SK-N-SH (cell line): ENCODE measurements around the gene SLC24A4. TPM values are rescaled to one million over a fixed set of nuclear protein-coding genes. Genes with fewer than 3 reads are reported as not detected.

ENCODE experiments used
- CTCF ChIA-PET: fragments of 300-600, 350-600 bp; formaldehyde crosslinking; extraction: SDS; loops from one replicate; lab custom pipeline; 2021; lab: Yijun Ruan, JAX
- POLR2A ChIA-PET: fragments of 350-600 bp; sonication (Branson Sonifier 250); formaldehyde crosslinking; extraction: SDS; loops from one replicate; lab custom pipeline; 2020; ENCODE audit warnings: antibody characterized with exemption, inconsistent platforms; lab: Yijun Ruan, JAX
- DNase-seq: peaks from one replicate; pipeline ENCODE4 v3.0.0; 2012
- H2AFZ ChIP-seq: fragments of 200-600 bp; sonication (generic); 2 replicates; pipeline ENCODE4 v1.8.1; 2016; ENCODE audit warnings: antibody characterized with exemption, mild to moderate bottlenecking, low read depth
- H3F3A ChIP-seq: fragments of 200-600 bp; sonication (generic); replicated peaks from 2 replicates; pipeline ENCODE3; 2016; ENCODE audit warnings: antibody characterized with exemption, mild to moderate bottlenecking; ENCODE audit not compliant: insufficient read depth
- H3K27ac ChIP-seq, 2 experiments: fragments of 200-500 bp in 1 of 2; fragments of 200-600 bp in 1 of 2; sonication (Bioruptor generic) in 1 of 2; sonication (generic), shearing (Covaris generic) in 1 of 2; 2 replicates each; pipeline versions ENCODE4 v1.5.1 to v1.6.1; 2014 to 2016; ENCODE audit warnings: low read depth in 2 of 2, inconsistent platforms in 1 of 2, low read length in 1 of 2, mild to moderate bottlenecking in 1 of 2, mixed read lengths in 1 of 2
- H3K27me3 ChIP-seq: fragments of 200-600 bp; sonication (generic), shearing (Covaris generic); 2 replicates; pipeline ENCODE4 v1.6.1; 2016; ENCODE audit warnings: mixed run types; ENCODE audit not compliant: insufficient read depth
- H3K36me3 ChIP-seq, 2 experiments: fragments of 200-500 bp in 1 of 2; fragments of 200-600 bp in 1 of 2; sonication (Bioruptor generic) in 1 of 2; sonication (generic) in 1 of 2; replicated peaks in 1 of 2; 2 replicates each; pipeline versions ENCODE3 to v1.5.1; 2014 to 2016; ENCODE audit warnings: low read length in 1 of 2, mild to moderate bottlenecking in 1 of 2; ENCODE audit not compliant: insufficient read depth in 2 of 2, control insufficient read depth in 1 of 2
- H3K4me1 ChIP-seq, 2 experiments: fragments of 200-500 bp in 1 of 2; fragments of 200-600 bp in 1 of 2; sonication (Bioruptor generic) in 1 of 2; sonication (generic), shearing (Covaris generic) in 1 of 2; 2 replicates each; pipeline versions ENCODE4 v1.5.1 to v1.6.1; 2014 to 2016; ENCODE audit warnings: low read depth in 1 of 2, low read length in 1 of 2, mixed run types in 1 of 2; ENCODE audit not compliant: insufficient read depth in 2 of 2, control insufficient read depth in 1 of 2
- H3K4me2 ChIP-seq: fragments of 200-600 bp; sonication (generic), shearing (Covaris generic); 2 replicates; pipeline ENCODE4 v1.6.1; 2017; ENCODE audit warnings: mixed run types
- H3K4me3 ChIP-seq, 2 experiments: fragments of 200-500 bp in 1 of 2; fragments of 200-600 bp in 1 of 2; sonication (Bioruptor generic) in 1 of 2; sonication (generic), shearing (Covaris generic) in 1 of 2; 2 replicates each; pipeline versions ENCODE4 v1.5.1 to v1.8.1; 2014 to 2016; ENCODE audit warnings: low read depth in 2 of 2, inconsistent platforms in 1 of 2, low read length in 1 of 2, mild to moderate bottlenecking in 1 of 2, mixed read lengths in 1 of 2, moderate library complexity in 1 of 2
- H3K79me2 ChIP-seq: fragments of 200-600 bp; sonication (generic); 2 replicates; pipeline ENCODE4 v1.8.1; 2017; ENCODE audit warnings: mild to moderate bottlenecking; ENCODE audit not compliant: insufficient read depth
- H3K9ac ChIP-seq: fragments of 200-600 bp; sonication (generic); 2 replicates; pipeline ENCODE4 v1.6.1; 2017; ENCODE audit warnings: mixed run types
- H3K9me2 ChIP-seq: fragments of 200-600 bp; sonication (generic); 2 replicates; pipeline ENCODE4 v1.6.1; 2017; ENCODE audit warnings: mixed run types
- H3K9me3 ChIP-seq: fragments of 200-600 bp; sonication (generic); 2 replicates; pipeline ENCODE4 v1.6.1; 2017; ENCODE audit warnings: mixed run types, mild to moderate bottlenecking, moderate library complexity
- H4K20me1 ChIP-seq: fragments of 200-600 bp; sonication (generic); 2 replicates; pipeline ENCODE4 v1.6.1; 2017; ENCODE audit warnings: mild to moderate bottlenecking, mixed run types; ENCODE audit not compliant: insufficient read depth
- EP300 ChIP-seq, 2 experiments: IDR thresholded peaks; 2 replicates each; pipeline versions ENCODE4 v1.4.0 to v1.6.1; 2012; ENCODE audit warnings: borderline replicate concordance in 1 of 2, low read depth in 1 of 2, low read length in 1 of 2
- EZH2phosphoT487 ChIP-seq: fragments of 200-600 bp; sonication (generic); IDR thresholded peaks from 2 replicates; pipeline ENCODE4 v1.6.1; 2017; ENCODE audit warnings: low read depth, mixed run types, mild to moderate bottlenecking, antibody characterized with exemption, moderate library complexity, borderline replicate concordance
- FOXJ3 ChIP-seq: sonication (generic); formaldehyde crosslinking; IDR thresholded peaks from 2 replicates; pipeline ENCODE4 v1.5.1; 2020; ENCODE audit warnings: mild to moderate bottlenecking, missing genetic modification reagents
- GABPA ChIP-seq: IDR thresholded peaks from 2 replicates; pipeline ENCODE4 v1.4.0; 2012; ENCODE audit warnings: low read depth, mild to moderate bottlenecking
- JUND ChIP-seq: IDR thresholded peaks from 2 replicates; pipeline ENCODE4 v1.4.0; 2012
- MEF2A ChIP-seq: IDR thresholded peaks from 2 replicates; pipeline ENCODE4 v1.4.0; 2012; ENCODE audit warnings: low read depth, borderline replicate concordance
- MXI1 ChIP-seq: IDR thresholded peaks from 2 replicates; pipeline ENCODE4 v1.6.1; 2012; ENCODE audit warnings: mild to moderate bottlenecking, low read depth, low read length, improper control_type of control experiment
- NFIC ChIP-seq: IDR thresholded peaks from 2 replicates; pipeline ENCODE4 v1.4.0; 2012; ENCODE audit warnings: borderline replicate concordance
- POLR2AphosphoS5 ChIP-seq: IDR thresholded peaks from 2 replicates; pipeline ENCODE4 v1.6.1; 2012; ENCODE audit warnings: low read depth, low read length
- RAD21 ChIP-seq: IDR thresholded peaks from 2 replicates; pipeline ENCODE4 v1.6.1; 2012; ENCODE audit warnings: mild to moderate bottlenecking, low read length
- RCOR1 ChIP-seq: fragments of 150-350 bp; IDR thresholded peaks from 2 replicates; pipeline ENCODE4 v1.6.1; 2017; ENCODE audit warnings: antibody characterized with exemption, low read length
- RFX5 ChIP-seq: IDR thresholded peaks from 2 replicates; pipeline ENCODE4 v1.6.1; 2012; ENCODE audit warnings: mild to moderate bottlenecking, improper control_type of control experiment, low read length
- RXRA ChIP-seq: IDR thresholded peaks from 2 replicates; pipeline ENCODE4 v1.4.0; 2012; ENCODE audit warnings: low read depth, mild to moderate bottlenecking, borderline replicate concordance
- SMC3 ChIP-seq: IDR thresholded peaks from 2 replicates; pipeline ENCODE4 v1.6.1; 2012; ENCODE audit warnings: low read depth, low read length, improper control_type of control experiment
- WGBS: methylation state at CpG from one replicate; pipeline ENCODE4 v1.1.6; 2017; ENCODE audit warnings: low lambda C conversion rate; 5-methylcytosine and 5-hydroxymethylcytosine counted together
- polyA plus RNA-seq, 3 experiments: library from polyadenylated mRNA; depleted of rRNA; stranded (reverse); fragments of >200 nt; gene quantifications; 2 replicates each; pipeline ENCODE4 v1.2.3, GENCODE V29; 2012
- TF ChIP-seq, protein P1 (sequence below): IDR thresholded peaks from 2 replicates; pipeline ENCODE4 v1.4.0; 2012; ENCODE audit warnings: low read depth, borderline replicate concordance
- TF ChIP-seq, protein P2 (sequence below): IDR thresholded peaks from 2 replicates; pipeline ENCODE4; 2012
- TF ChIP-seq, protein P3 (sequence below): IDR thresholded peaks from 2 replicates; pipeline ENCODE4 v1.4.0; 2012; ENCODE audit warnings: low read depth
- TF ChIP-seq, protein P4 (sequence below): IDR thresholded peaks from 2 replicates; pipeline ENCODE4 v1.6.1; 2012; ENCODE audit warnings: mild to moderate bottlenecking, low read depth, low read length, moderate library complexity

SLC24A4 gene
- polyA plus RNA-seq, 1 of the 3 experiments (the other 2 are of a cell fraction): 0.07 TPM

DNA sequence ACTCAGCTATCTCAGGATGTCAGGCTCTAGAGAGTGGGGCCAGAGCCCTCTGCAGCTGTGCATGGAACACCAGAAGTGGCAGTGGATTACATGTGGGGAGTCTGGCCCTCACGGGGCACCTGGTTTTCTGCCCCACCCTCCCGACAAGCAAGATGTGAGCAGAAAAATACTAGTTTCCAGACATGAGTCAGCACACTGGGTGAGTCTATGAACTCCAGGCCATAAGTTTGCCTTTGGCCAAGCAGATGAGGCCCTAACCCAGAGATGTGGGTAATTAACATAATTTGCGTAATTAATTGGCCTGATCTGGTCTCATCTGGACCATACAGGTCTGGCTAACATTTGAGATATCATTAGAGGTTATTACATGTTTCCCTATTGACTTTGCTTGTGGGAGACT lies 37.7 kb upstream of the SLC24A4 start:
- Histone ChIP-seq H3K9ac (no peak overlapping the region), H3K4me2 (no peak overlapping the region), H4K20me1 (no peaks in the 10 kb centered on the region), H2AFZ (no peak overlapping the region), H3K27ac (no peak overlapping the region), H3F3A (no peaks in the 10 kb centered on the region), H3K9me3 (no peaks in the 10 kb centered on the region), H3K4me1 (no peaks in the 10 kb centered on the region), H3K9me2 (no peaks in the 10 kb centered on the region), H3K79me2 (no peaks in the 10 kb centered on the region), H3K27me3 (peaks cover 38% of the 10 kb centered on the region), H3K4me3 (no peak overlapping the region), H3K36me3 (no peaks in the 10 kb centered on the region)
- DNase-seq: no peak
- ChIA-PET CTCF (no interaction called here), POLR2A (no interaction called here)
- 0% methylated on average over 2 of the region's 3 CpGs for WGBS
- TF ChIP-seq RFX5 (no peak), SMC3 (no peak), FOXJ3 (CRISPR knock-in tag) (no peak), EP300 (IDR thresholded peaks at IDR 0.05; ENCODE audit: borderline replicate concordance in 1 of 2, low read depth in 1 of 2, low read length in 1 of 2) (no peak), JUND (no peak), POLR2AphosphoS5 (no peak)
- TF ChIP-seq, protein P1, sequence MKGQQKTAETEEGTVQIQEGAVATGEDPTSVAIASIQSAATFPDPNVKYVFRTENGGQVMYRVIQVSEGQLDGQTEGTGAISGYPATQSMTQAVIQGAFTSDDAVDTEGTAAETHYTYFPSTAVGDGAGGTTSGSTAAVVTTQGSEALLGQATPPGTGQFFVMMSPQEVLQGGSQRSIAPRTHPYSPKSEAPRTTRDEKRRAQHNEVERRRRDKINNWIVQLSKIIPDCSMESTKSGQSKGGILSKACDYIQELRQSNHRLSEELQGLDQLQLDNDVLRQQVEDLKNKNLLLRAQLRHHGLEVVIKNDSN: no peak
- TF ChIP-seq, protein P2, sequence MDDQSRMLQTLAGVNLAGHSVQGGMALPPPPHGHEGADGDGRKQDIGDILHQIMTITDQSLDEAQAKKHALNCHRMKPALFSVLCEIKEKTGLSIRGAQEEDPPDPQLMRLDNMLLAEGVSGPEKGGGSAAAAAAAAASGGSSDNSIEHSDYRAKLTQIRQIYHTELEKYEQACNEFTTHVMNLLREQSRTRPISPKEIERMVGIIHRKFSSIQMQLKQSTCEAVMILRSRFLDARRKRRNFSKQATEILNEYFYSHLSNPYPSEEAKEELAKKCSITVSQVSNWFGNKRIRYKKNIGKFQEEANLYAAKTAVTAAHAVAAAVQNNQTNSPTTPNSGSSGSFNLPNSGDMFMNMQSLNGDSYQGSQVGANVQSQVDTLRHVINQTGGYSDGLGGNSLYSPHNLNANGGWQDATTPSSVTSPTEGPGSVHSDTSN: no peak

DNA sequence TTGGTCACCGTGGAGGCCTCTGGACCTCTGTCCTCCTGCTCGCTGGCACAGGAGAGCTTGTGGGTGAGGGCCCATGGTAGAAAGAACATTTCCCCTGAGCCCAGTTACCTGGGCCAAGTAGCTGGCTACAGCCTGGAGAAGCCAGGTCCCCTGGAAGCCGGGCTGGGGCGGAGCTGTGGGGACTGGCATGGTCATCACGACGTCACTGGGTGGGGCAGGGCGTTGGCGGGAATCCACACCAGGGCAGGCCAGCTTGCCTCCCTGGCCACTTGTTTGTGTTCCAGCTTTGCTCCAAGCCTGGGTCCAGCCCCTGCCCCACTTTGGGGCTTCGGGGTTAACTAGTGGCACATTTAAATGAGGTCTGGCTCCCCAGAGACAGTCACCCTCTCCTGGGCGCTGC lies 35.0 kb upstream of the SLC24A4 start:
- CTCF ChIA-PET: no interaction called here
- TF ChIP-seq RAD21: no peak
- TF ChIP-seq MXI1: no peak
- no peak overlapping the region for H3K4me2 ChIP-seq
- H3F3A ChIP-seq: no peaks in the 10 kb centered on the region
- POLR2A ChIA-PET: no interaction called here
- H4K20me1 ChIP-seq: no peaks in the 10 kb centered on the region
- H3K4me3 ChIP-seq: no peak overlapping the region
- no peak overlapping the region for H3K9ac ChIP-seq
- H3K9me2 ChIP-seq: no peaks in the 10 kb centered on the region
- H3K27me3 ChIP-seq: peaks cover 53% of the 10 kb centered on the region
- H3K9me3 ChIP-seq: no peaks in the 10 kb centered on the region
- 8% methylated on average over 4 of the region's 10 CpGs for WGBS
- no peak overlapping the region for H2AFZ ChIP-seq
- H3K36me3 ChIP-seq: no peaks in the 10 kb centered on the region
- no peak for DNase-seq
- H3K79me2 ChIP-seq: no peaks in the 10 kb centered on the region
- H3K4me1 ChIP-seq: no peaks in the 10 kb centered on the region
- H3K27ac ChIP-seq: no peak overlapping the region

DNA sequence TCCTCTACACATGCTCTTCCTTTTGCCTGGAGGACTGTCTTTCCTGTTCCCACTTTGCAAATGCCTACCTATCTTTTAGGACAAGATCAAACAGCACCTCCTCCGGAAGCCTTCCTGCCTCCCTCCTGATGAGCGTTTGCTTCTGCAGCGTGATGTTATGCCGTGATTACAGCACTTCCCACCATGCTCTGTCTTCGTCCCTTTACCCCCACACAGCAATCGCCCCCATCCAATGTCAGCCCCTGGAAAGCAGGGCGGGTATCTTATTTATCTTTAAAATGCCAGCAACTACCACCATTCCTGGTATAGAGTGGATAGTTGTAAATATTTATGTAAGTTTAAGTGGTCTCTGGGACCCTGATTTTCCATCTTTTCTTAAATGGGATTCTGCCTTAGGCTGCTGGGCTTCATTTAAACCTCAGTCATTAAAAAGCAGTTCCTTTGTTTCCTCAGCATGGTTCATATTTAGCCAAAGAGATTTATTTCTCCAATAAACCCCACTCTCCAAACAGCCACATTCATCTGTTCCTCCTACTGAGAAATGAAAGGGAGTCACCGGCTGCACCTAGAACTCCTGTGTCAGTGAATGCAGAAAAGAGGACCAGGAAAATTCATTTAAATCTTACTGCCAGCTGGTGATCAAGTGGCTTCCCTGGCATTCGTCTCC lies 33.8 kb upstream of the SLC24A4 start:
- WGBS: 5% methylated on average over 9 of the region's 9 CpGs
- POLR2A ChIA-PET: no interaction called here
- no peak for DNase-seq
- no peaks in the 10 kb centered on the region for H4K20me1 ChIP-seq
- H3K27ac ChIP-seq: no peak overlapping the region
- CTCF ChIA-PET: no interaction called here
- H2AFZ ChIP-seq: no peak overlapping the region
- no peak overlapping the region for H3K9ac ChIP-seq
- no peaks in the 10 kb centered on the region for H3K9me2 ChIP-seq
- no peaks in the 10 kb centered on the region for H3K79me2 ChIP-seq
- H3K9me3 ChIP-seq: no peaks in the 10 kb centered on the region
- H3F3A ChIP-seq: no peaks in the 10 kb centered on the region
- H3K4me2 ChIP-seq: no peak overlapping the region
- H3K27me3 ChIP-seq: peaks cover 63% of the 10 kb centered on the region
- H3K36me3 ChIP-seq: no peaks in the 10 kb centered on the region
- no peaks in the 10 kb centered on the region for H3K4me1 ChIP-seq
- H3K4me3 ChIP-seq: no peak overlapping the region
- TF ChIP-seq, protein P3, sequence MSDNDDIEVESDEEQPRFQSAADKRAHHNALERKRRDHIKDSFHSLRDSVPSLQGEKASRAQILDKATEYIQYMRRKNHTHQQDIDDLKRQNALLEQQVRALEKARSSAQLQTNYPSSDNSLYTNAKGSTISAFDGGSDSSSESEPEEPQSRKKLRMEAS: no peak
- no peak for TF ChIP-seq MEF2A
- TF ChIP-seq RXRA: no peak
- TF ChIP-seq NFIC: no peak
- TF ChIP-seq RCOR1: no peak
- TF ChIP-seq, protein P4, sequence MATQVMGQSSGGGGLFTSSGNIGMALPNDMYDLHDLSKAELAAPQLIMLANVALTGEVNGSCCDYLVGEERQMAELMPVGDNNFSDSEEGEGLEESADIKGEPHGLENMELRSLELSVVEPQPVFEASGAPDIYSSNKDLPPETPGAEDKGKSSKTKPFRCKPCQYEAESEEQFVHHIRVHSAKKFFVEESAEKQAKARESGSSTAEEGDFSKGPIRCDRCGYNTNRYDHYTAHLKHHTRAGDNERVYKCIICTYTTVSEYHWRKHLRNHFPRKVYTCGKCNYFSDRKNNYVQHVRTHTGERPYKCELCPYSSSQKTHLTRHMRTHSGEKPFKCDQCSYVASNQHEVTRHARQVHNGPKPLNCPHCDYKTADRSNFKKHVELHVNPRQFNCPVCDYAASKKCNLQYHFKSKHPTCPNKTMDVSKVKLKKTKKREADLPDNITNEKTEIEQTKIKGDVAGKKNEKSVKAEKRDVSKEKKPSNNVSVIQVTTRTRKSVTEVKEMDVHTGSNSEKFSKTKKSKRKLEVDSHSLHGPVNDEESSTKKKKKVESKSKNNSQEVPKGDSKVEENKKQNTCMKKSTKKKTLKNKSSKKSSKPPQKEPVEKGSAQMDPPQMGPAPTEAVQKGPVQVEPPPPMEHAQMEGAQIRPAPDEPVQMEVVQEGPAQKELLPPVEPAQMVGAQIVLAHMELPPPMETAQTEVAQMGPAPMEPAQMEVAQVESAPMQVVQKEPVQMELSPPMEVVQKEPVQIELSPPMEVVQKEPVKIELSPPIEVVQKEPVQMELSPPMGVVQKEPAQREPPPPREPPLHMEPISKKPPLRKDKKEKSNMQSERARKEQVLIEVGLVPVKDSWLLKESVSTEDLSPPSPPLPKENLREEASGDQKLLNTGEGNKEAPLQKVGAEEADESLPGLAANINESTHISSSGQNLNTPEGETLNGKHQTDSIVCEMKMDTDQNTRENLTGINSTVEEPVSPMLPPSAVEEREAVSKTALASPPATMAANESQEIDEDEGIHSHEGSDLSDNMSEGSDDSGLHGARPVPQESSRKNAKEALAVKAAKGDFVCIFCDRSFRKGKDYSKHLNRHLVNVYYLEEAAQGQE: no peak
- TF ChIP-seq EP300 (IDR thresholded peaks at IDR 0.05; ENCODE audit: borderline replicate concordance in 1 of 2, low read depth in 1 of 2, low read length in 1 of 2): no peak
- TF ChIP-seq GABPA: no peak
- no peak for TF ChIP-seq RAD21
- TF ChIP-seq EZH2phosphoT487: no peak
- TF ChIP-seq POLR2AphosphoS5: no peak
